HEK293 (cell line): ENCODE results near the gene CDC42EP5.

Source experiments
- CTCF ChIA-PET: fragments of 350-600 bp; formaldehyde crosslinking; extraction: SDS; loops from one replicate; lab custom pipeline; 2021; ENCODE audit warnings: antibody characterized with exemption; lab: Yijun Ruan, JAX
- POLR2A ChIA-PET: fragments of 300-600 bp; formaldehyde crosslinking; extraction: SDS; loops from one replicate; lab custom pipeline; 2020; ENCODE audit warnings: antibody characterized with exemption, inconsistent platforms; lab: Yijun Ruan, JAX
- H3K27ac ChIP-seq: fragments of 200-500 bp; sonication (Bioruptor generic); 2 replicates; pipeline ENCODE4 v1.5.1; 2014; ENCODE audit warnings: low read depth, low read length, control low read depth, inconsistent platforms; ENCODE audit errors: extremely low read depth
- H3K36me3 ChIP-seq, 2 experiments: fragments of 200-500 bp in 1 of 2; sonication (Bioruptor generic) in 1 of 2; 1 replicate in 1 of 2; 2 replicates in 1 of 2; pipeline ENCODE4 v1.5.1; 2014 to 2017; ENCODE audit warnings: inconsistent platforms in 2 of 2, low read length in 2 of 2; ENCODE audit not compliant: control insufficient read depth in 2 of 2, insufficient read depth in 1 of 2
- H3K4me1 ChIP-seq: fragments of 200-500 bp; sonication (Bioruptor generic); 2 replicates; pipeline ENCODE4 v1.5.1; 2014; ENCODE audit warnings: mild to moderate bottlenecking, low read length, inconsistent platforms; ENCODE audit not compliant: control insufficient read depth, insufficient read depth
- H3K4me3 ChIP-seq: 2 replicates; pipeline ENCODE4 v1.5.1; 2011; ENCODE audit warnings: low read depth, mild to moderate bottlenecking, control low read depth, low read length, moderate library complexity
- H3K9me3 ChIP-seq: fragments of 200-500 bp; sonication (Bioruptor generic); 2 replicates; pipeline ENCODE4 v1.5.1; 2014; ENCODE audit warnings: low read depth, low read length, inconsistent platforms; ENCODE audit not compliant: control insufficient read depth, insufficient read depth
- MZF1 ChIP-seq: fragments of 450-650 bp; formaldehyde crosslinking; IDR thresholded peaks from 2 replicates; pipeline ENCODE4 v1.5.1; 2017; ENCODE audit warnings: missing biosample characterization, missing genetic modification characterization, borderline replicate concordance
- PATZ1 ChIP-seq: fragments of 450-650 bp; formaldehyde crosslinking; IDR thresholded peaks from 2 replicates; pipeline ENCODE4 v1.5.1; 2016; ENCODE audit warnings: missing biosample characterization, missing genetic modification characterization
- TSHZ1 ChIP-seq: fragments of 450-650 bp; formaldehyde crosslinking; IDR thresholded peaks from 2 replicates; pipeline ENCODE4 v1.5.1; 2016; ENCODE audit warnings: missing biosample characterization, missing genetic modification characterization, borderline replicate concordance
- ZBTB10 ChIP-seq: fragments of 450-650 bp; formaldehyde crosslinking; IDR thresholded peaks from 2 replicates; pipeline ENCODE4 v1.5.1; 2016; ENCODE audit warnings: missing biosample characterization, missing genetic modification characterization
- ZNF311 ChIP-seq: fragments of 450-650 bp; formaldehyde crosslinking; IDR thresholded peaks from 2 replicates; pipeline ENCODE4 v1.5.1; 2017; ENCODE audit warnings: missing biosample characterization, missing genetic modification characterization, borderline replicate concordance
- ZNF426 ChIP-seq: fragments of 450-650 bp; formaldehyde crosslinking; IDR thresholded peaks from 2 replicates; pipeline ENCODE4 v1.5.1; 2017; ENCODE audit warnings: missing biosample characterization, missing genetic modification characterization, mild to moderate bottlenecking, inconsistent platforms, moderate library complexity
- ZNF518A ChIP-seq: fragments of 450-650 bp; formaldehyde crosslinking; conservative IDR thresholded peaks from 2 replicates; pipeline ENCODE4 v1.5.1; 2016; ENCODE audit warnings: low read depth, missing biosample characterization, missing genetic modification characterization
- ZNF629 ChIP-seq: fragments of 450-650 bp; formaldehyde crosslinking; IDR thresholded peaks from 2 replicates; pipeline ENCODE4 v1.5.1; 2017; ENCODE audit warnings: missing biosample characterization, missing genetic modification characterization
- ZNF670 ChIP-seq: fragments of 450-650 bp; formaldehyde crosslinking; IDR thresholded peaks from 2 replicates; pipeline ENCODE4 v1.5.1; 2016; ENCODE audit warnings: missing biosample characterization, missing genetic modification characterization, low read depth
- ZSCAN18 ChIP-seq: fragments of 450-650 bp; formaldehyde crosslinking; IDR thresholded peaks from 2 replicates; pipeline ENCODE4 v1.5.1; 2016; ENCODE audit warnings: missing biosample characterization, missing genetic modification characterization
- TF ChIP-seq, protein P1 (sequence below): fragments of 450-650 bp; formaldehyde crosslinking; IDR thresholded peaks from 2 replicates; pipeline ENCODE4 v1.5.1; 2016; ENCODE audit warnings: missing biosample characterization, missing genetic modification characterization

The CDC42EP5 gene

DNA sequence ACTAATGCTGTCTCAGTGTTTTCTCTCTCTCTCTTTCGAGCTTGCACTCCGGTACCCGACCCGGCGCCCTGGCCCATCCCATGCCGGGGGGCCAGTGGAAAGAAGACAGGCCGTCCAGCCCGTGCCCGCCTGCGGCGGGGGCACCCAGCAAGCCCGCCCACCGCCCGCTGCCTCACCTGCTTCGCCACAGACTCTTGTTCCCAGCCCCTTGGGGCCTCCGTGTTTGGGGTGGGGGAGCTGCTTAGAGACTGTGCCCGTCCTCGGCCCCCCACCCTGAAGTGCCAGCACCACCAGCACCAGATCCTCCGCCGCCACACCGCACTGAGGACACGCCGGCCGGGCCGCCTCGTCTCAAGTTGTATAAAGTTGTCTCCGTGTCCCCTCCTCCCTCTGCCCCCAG, 11.9 kb downstream of the CDC42EP5 start:
- Histone ChIP-seq H3K36me3 (peaks cover 31 to 61% of the 10 kb centered on the region in 2 experiments), H3K27ac (0 out of 2 replicates have a peak overlapping the region, but pooled peaks have one; percentile 16), H3K4me1 (peaks cover 5% of the 10 kb centered on the region; the same call in 1 of the 2 replicates), H3K9me3 (no peaks in the 10 kb centered on the region), H3K4me3 (no peak overlapping the region)
- POLR2A ChIA-PET, result interaction anchor here (0.5 to 6.8 kb wide), 2 partner anchors 12 to 778 kb away, joined by 3 to 64 read pairs; partner anchors contain the start of gene LENG8
- TF ChIP-seq ZNF311 (no peak), ZNF629 (tag by site-specific recombination) (no peak), ZNF670 (no peak), ZNF426 (tag by site-specific recombination) (no peak), ZSCAN18 (no peak), MZF1 (tag by site-specific recombination) (no peak), ZBTB10 (tag by site-specific recombination) (no peak), ZNF518A (tag by site-specific recombination) (no peak)
- TF ChIP-seq, protein P1, sequence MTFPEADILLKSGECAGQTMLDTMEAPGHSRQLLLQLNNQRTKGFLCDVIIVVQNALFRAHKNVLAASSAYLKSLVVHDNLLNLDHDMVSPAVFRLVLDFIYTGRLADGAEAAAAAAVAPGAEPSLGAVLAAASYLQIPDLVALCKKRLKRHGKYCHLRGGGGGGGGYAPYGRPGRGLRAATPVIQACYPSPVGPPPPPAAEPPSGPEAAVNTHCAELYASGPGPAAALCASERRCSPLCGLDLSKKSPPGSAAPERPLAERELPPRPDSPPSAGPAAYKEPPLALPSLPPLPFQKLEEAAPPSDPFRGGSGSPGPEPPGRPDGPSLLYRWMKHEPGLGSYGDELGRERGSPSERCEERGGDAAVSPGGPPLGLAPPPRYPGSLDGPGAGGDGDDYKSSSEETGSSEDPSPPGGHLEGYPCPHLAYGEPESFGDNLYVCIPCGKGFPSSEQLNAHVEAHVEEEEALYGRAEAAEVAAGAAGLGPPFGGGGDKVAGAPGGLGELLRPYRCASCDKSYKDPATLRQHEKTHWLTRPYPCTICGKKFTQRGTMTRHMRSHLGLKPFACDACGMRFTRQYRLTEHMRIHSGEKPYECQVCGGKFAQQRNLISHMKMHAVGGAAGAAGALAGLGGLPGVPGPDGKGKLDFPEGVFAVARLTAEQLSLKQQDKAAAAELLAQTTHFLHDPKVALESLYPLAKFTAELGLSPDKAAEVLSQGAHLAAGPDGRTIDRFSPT, result peak; percentile 39; the same call in 1 of the 2 replicates
- CTCF ChIA-PET, result interaction anchor here (0.6 to 1.6 kb wide), 2 partner anchors 15 to 17 kb away, joined by 3 to 6 read pairs; no protein-coding TSS in a partner anchor

GRCh38 chr19:54460230-54461005, 12.7 kb downstream of the CDC42EP5 start:
- ChIA-PET CTCF (interaction anchor here (0.7 to 1.7 kb wide), 2 partner anchors 13 to 21 kb away, joined by 3 to 4 read pairs; partner anchors contain the start of gene CDC42EP5), POLR2A (interaction anchor here (0.5 to 6.8 kb wide), 2 partner anchors 11 to 779 kb away, joined by 3 to 64 read pairs; partner anchors contain the start of gene LENG8)
- H3K36me3 ChIP-seq, result peaks cover 31 to 69% of the 10 kb centered on the region in 2 experiments
- peaks cover 5% of the 10 kb centered on the region; the same call in 1 of the 2 replicates for H3K4me1 ChIP-seq
- H3K9me3 ChIP-seq, result no peaks in the 10 kb centered on the region
- H3K4me3 ChIP-seq, result no peak overlapping the region
- no peak overlapping the region for H3K27ac ChIP-seq
- peak; percentile 65 for TF ChIP-seq PATZ1 (tag by site-specific recombination)
- TF ChIP-seq TSHZ1 (tag by site-specific recombination), result no peak
